Measurements from ENCODE around the gene APOC3.

Gene APOC3

GRCh38 chr11:116882386-116882785, 52.7 kb downstream of the APOC3 start:
- TF ChIP-seq REST (IDR thresholded peaks at IDR 0.05; ENCODE audit: insufficient read depth in 1 of 2, low read depth in 2 of 2, low read length in 2 of 2): no peak
- no peak for TF ChIP-seq FOXP2 (optimal IDR thresholded peaks at IDR 0.05; ENCODE audit: borderline replicate concordance, extremely low read depth, extremely low read length, insufficient read depth)
- TF ChIP-seq TAF1 (IDR thresholded peaks at IDR 0.05; ENCODE audit: borderline replicate concordance, insufficient read depth, low read length): no peak
- no peak for TF ChIP-seq POLR2AphosphoS5 (IDR thresholded peaks at IDR 0.05; ENCODE audit: low read depth, low read length)
- no peak for TF ChIP-seq SIN3A (IDR thresholded peaks at IDR 0.05; ENCODE audit: borderline replicate concordance, insufficient read depth, low read length)

Data from PFSK-1 (cell line).